AG09309 (cell line): ENCODE measurements around the gene PCDHGA9.
"Not testable (repeated sequence)": the region's sequence is repeated elsewhere in the genome, so short reads cannot be mapped to it uniquely, and the experiment has no call there.

Source experiments
- DNase-seq: peaks from one replicate; pipeline ENCODE4 v3.0.0-alpha.2; 2010; ENCODE audit warnings: low read depth
- H3K4me3 ChIP-seq: 2 replicates; pipeline ENCODE4 v1.5.1; 2011; ENCODE audit warnings: mild to moderate bottlenecking, low read depth, low read length, moderate library complexity; ENCODE audit not compliant: control insufficient read depth
- CTCF ChIP-seq: IDR thresholded peaks from 2 replicates; pipeline ENCODE4 v1.5.1; 2011; ENCODE audit warnings: mild to moderate bottlenecking, low read depth, low read length, inconsistent platforms; ENCODE audit not compliant: insufficient read depth, control insufficient read depth; ENCODE audit errors: missing control alignments

The PCDHGA9 gene

GRCh38 chr5:141392429-141393198, 10.0 kb upstream of the PCDHGA9 start, which contains the start of gene PCDHGA8:
TSS of gene PCDHGA8 (plus strand) at chr5:141392633. CDS start at chr5:141392814, 181 bp downstream.
- TF ChIP-seq CTCF = peak; percentile 44
- DNase-seq = no peak
- peak within 1 kb of the TSS; percentile 43 for H3K4me3 ChIP-seq

- DNase-seq = no peak
- TF ChIP-seq CTCF = no peak
- H3K4me3 ChIP-seq = no peak overlapping the region
These were observed 9.3 kb upstream of the PCDHGA9 start for GRCh38 chr5:141393267-141393666.

GRCh38 chr5:141394401-141395187, 8.0 kb upstream of the PCDHGA9 start:
- H3K4me3 ChIP-seq, DNase-seq: not testable (repeated sequence)

- peak; percentile 67 for TF ChIP-seq CTCF
- H3K4me3 ChIP-seq = peak within 1 kb of the TSS; percentile 29
- not testable (repeated sequence) for DNase-seq
These were observed 4.6 kb upstream of the PCDHGA9 start, which contains the start of gene PCDHGB5 for GRCh38 chr5:141397756-141398551. TSS of gene PCDHGB5 (plus strand) at chr5:141397947. CDS start at chr5:141398128, 181 bp downstream.

- no peak for DNase-seq
- no peak overlapping the region for H3K4me3 ChIP-seq
- no peak for TF ChIP-seq CTCF
These were observed 4.0 kb upstream of the PCDHGA9 start for GRCh38 chr5:141398608-141399007.

GRCh38 chr5:141399555-141400258, 2.9 kb upstream of the PCDHGA9 start:
- TF ChIP-seq CTCF = no peak
- DNase-seq = no peak
- no peak overlapping the region for H3K4me3 ChIP-seq
